ENCODE data around the gene TMEM156. TPM values are rescaled to one million over a fixed set of nuclear protein-coding genes. Genes with fewer than 3 reads are reported as not detected.

The TMEM156 gene
- total and polyA plus RNA-seq, 10 of the 15 experiments (the other 5 are each of a cell fraction or from before 2014, with no cell fraction given): 20.8 to 48.3 (median 32.7) TPM

DNA sequence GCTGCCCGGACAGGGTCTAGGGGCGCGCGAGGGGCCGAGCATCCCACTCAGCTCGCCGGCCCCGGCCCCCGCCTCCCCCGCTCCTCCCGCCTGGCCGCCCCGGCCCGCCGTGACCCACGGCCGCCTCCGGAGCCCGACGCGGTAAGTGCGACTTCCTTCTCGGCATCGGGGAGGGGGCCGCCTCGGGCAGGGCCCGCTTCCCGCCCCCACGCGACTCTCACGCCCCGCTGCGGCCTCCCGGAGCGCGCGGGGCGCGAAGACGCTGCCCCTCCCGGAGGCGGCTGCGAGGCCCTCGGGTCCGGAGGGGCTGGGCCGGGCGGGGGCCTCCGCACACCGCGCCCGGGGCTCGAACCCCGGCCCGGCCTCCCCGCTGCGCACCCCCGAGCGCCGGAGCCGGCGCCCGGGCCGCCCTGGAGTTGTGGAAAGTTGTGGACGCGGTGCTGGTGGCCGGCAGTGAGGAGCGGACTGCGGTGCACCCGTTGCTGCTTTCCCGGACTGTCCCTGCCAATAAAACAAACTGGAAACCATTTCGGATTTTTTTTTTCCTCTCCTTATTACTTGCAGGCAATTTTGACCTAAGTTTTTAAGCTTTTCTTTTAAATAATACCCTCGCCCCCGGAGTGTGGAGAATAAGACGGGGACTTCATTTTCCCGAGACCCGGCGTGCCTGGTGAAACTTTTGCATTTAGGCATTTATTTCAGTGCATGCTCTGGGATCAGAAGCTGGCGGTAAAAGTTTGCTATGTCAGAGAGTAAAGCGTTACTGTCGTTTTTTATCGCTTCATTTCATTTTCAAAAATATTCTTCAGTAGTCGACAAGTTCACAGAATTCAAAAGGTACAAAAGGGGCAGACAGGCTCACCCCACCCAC is 13.0 kb upstream of the TMEM156 start (continued):
- TF ChIP-seq CREM (IDR thresholded peaks at IDR 0.05; ENCODE audit: low read depth) (no peak), RCOR1 (conservative IDR thresholded peaks at IDR 0.05; ENCODE audit: low read depth, low read length) (no peak), SUPT20H (IDR thresholded peaks at IDR 0.05; ENCODE audit: borderline replicate concordance, control insufficient read depth, low read depth, low read length) (no peak), EGR1 (IDR thresholded peaks at IDR 0.05; ENCODE audit: borderline replicate concordance in 1 of 2, low read depth in 2 of 2, low read length in 2 of 2) (peak in 1 of 2 experiments; percentile 60; a peak in 1 of 3 replicates), SMARCA5 (IDR thresholded peaks at IDR 0.05) (no peak), ELK1 (IDR thresholded peaks at IDR 0.05; ENCODE audit: low read depth, low read length) (no peak), ZBED1 (IDR thresholded peaks at IDR 0.05; ENCODE audit: borderline replicate concordance) (no peak), SPI1 (IDR thresholded peaks at IDR 0.05; ENCODE audit: borderline replicate concordance, insufficient read depth, low read depth, low read length) (no peak), SMAD5 (IDR thresholded peaks at IDR 0.05; ENCODE audit: low read depth) (no peak), NR2F1 (conservative IDR thresholded peaks at IDR 0.05) (peak; percentile 88), TARDBP (IDR thresholded peaks at IDR 0.05; ENCODE audit: borderline replicate concordance) (no peak), RAD21 (IDR thresholded peaks at IDR 0.05; ENCODE audit: insufficient read depth, low read depth, low read length) (0 out of 2 replicates have a peak, but pooled peaks have one; percentile 3), PRDM15 (CRISPR knock-in tag; IDR thresholded peaks at IDR 0.05) (no peak), SUZ12 (IDR thresholded peaks at IDR 0.05; ENCODE audit: unreplicated experiment) (no peak), ATF2 (IDR thresholded peaks at IDR 0.05; ENCODE audit: low read length) (no peak), MTA2 (IDR thresholded peaks at IDR 0.05; ENCODE audit: low read depth) (no peak), SRF (IDR thresholded peaks at IDR 0.05; ENCODE audit: low read depth in 2 of 2, low read length in 2 of 2) (no peak), PML (IDR thresholded peaks at IDR 0.05; ENCODE audit: low read length) (no peak)
- TF ChIP-seq, protein P1, sequence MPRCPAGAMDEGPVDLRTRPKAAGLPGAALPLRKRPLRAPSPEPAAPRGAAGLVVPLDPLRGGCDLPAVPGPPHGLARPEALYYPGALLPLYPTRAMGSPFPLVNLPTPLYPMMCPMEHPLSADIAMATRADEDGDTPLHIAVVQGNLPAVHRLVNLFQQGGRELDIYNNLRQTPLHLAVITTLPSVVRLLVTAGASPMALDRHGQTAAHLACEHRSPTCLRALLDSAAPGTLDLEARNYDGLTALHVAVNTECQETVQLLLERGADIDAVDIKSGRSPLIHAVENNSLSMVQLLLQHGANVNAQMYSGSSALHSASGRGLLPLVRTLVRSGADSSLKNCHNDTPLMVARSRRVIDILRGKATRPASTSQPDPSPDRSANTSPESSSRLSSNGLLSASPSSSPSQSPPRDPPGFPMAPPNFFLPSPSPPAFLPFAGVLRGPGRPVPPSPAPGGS (IDR thresholded peaks at IDR 0.05; ENCODE audit: borderline replicate concordance, insufficient read depth, low read depth, low read length, poor library complexity, severe bottlenecking): no peak
- TF ChIP-seq, protein P2, sequence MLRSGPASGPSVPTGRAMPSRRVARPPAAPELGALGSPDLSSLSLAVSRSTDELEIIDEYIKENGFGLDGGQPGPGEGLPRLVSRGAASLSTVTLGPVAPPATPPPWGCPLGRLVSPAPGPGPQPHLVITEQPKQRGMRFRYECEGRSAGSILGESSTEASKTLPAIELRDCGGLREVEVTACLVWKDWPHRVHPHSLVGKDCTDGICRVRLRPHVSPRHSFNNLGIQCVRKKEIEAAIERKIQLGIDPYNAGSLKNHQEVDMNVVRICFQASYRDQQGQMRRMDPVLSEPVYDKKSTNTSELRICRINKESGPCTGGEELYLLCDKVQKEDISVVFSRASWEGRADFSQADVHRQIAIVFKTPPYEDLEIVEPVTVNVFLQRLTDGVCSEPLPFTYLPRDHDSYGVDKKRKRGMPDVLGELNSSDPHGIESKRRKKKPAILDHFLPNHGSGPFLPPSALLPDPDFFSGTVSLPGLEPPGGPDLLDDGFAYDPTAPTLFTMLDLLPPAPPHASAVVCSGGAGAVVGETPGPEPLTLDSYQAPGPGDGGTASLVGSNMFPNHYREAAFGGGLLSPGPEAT (IDR thresholded peaks at IDR 0.05; ENCODE audit: low read depth): no peak

Measured in GM12878 (cell line).